Measurements from ENCODE around the gene LGI2.

- no peak for TF ChIP-seq CTCF (IDR thresholded peaks at IDR 0.05; ENCODE audit: poor library complexity)
- TF ChIP-seq EZH2 (IDR thresholded peaks at IDR 0.05; ENCODE audit: borderline replicate concordance) = no peak
- TF ChIP-seq EZH2phosphoT487 (IDR thresholded peaks at IDR 0.05; ENCODE audit: low read depth, severe bottlenecking, unreplicated experiment) = no peak
Measured at GRCh38 chr4:25002681-25003080, 28.1 kb downstream of the LGI2 start.
